Spleen (tissue), 7 donors: ENCODE measurements around the gene SLC34A1.

Source experiments
- POLR2A ChIP-seq, 3 donors: fragments of 450-650 bp; IDR thresholded peaks; one replicate each; pipeline ENCODE4 v1.5.1; 2017; ENCODE audit warnings: antibody characterized with exemption in 3 of 3, mild to moderate bottlenecking in 1 of 3
- POLR2AphosphoS5 ChIP-seq, 3 donors: sonication (generic); formaldehyde crosslinking; IDR thresholded peaks; one replicate each; pipeline ENCODE4 v1.5.1; 2017; ENCODE audit warnings: antibody characterized with exemption in 3 of 3
- TF ChIP-seq, protein P1 (sequence below), 11 experiments: fragments of 200-600 bp in 7 of 11; fragments of 450-650 bp in 4 of 11; sonication (generic) in 4 of 11; IDR thresholded peaks in 8 of 11; conservative IDR thresholded peaks in 3 of 11; 1 replicate in 7 of 11; 2 replicates in 4 of 11; pipeline versions ENCODE4 v1.4.0 to v1.8.0; 2016 to 2021; ENCODE audit warnings: antibody characterized with exemption in 11 of 11, inconsistent platforms in 4 of 11, mild to moderate bottlenecking in 1 of 11
- donor health status: DM: no; HTN: no; CAD: no; lungs with moderate emphysema.
- donor health status: DM: no; HTN: no; CAD: no.
- donor health status: DM: no; HTN: no; CAD: no.

GRCh38 chr5:177363565-177363964 lies 20.7 kb upstream of the SLC34A1 start:
- TF ChIP-seq POLR2A (IDR thresholded peaks at IDR 0.05) (no peak), POLR2AphosphoS5 (IDR thresholded peaks at IDR 0.05) (no peak)
- TF ChIP-seq, protein P1, sequence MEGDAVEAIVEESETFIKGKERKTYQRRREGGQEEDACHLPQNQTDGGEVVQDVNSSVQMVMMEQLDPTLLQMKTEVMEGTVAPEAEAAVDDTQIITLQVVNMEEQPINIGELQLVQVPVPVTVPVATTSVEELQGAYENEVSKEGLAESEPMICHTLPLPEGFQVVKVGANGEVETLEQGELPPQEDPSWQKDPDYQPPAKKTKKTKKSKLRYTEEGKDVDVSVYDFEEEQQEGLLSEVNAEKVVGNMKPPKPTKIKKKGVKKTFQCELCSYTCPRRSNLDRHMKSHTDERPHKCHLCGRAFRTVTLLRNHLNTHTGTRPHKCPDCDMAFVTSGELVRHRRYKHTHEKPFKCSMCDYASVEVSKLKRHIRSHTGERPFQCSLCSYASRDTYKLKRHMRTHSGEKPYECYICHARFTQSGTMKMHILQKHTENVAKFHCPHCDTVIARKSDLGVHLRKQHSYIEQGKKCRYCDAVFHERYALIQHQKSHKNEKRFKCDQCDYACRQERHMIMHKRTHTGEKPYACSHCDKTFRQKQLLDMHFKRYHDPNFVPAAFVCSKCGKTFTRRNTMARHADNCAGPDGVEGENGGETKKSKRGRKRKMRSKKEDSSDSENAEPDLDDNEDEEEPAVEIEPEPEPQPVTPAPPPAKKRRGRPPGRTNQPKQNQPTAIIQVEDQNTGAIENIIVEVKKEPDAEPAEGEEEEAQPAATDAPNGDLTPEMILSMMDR (IDR thresholded peaks at IDR 0.05 in 8 of 11, conservative IDR thresholded peaks at IDR 0.05 in 3 of 11): no peak
